PFSK-1 (cell line): Measurements from ENCODE around the gene RPS5.

Experiments
- FOXP2 ChIP-seq: optimal IDR thresholded peaks from 2 replicates; pipeline ENCODE3; 2011; ENCODE audit warnings: borderline replicate concordance, control low read depth, inconsistent platforms; ENCODE audit not compliant: insufficient read depth; ENCODE audit errors: extremely low read length, extremely low read depth
- POLR2AphosphoS5 ChIP-seq: IDR thresholded peaks from 2 replicates; pipeline ENCODE4 v1.6.1; 2012; ENCODE audit warnings: low read depth, mild to moderate bottlenecking, control low read depth, low read length, moderate library complexity
- REST ChIP-seq, 2 experiments: IDR thresholded peaks; 2 replicates each; pipeline versions ENCODE4 v1.6.1 to v1.8.0; 2011 to 2012; ENCODE audit warnings: low read depth in 2 of 2, low read length in 2 of 2, control low read depth in 1 of 2, inconsistent platforms in 1 of 2, mild to moderate bottlenecking in 1 of 2, moderate library complexity in 1 of 2; ENCODE audit not compliant: insufficient read depth in 1 of 2
- SIN3A ChIP-seq: IDR thresholded peaks from 2 replicates; pipeline ENCODE4 v1.6.1; 2012; ENCODE audit warnings: mild to moderate bottlenecking, low read length, moderate library complexity, borderline replicate concordance; ENCODE audit not compliant: insufficient read depth
- TAF1 ChIP-seq: IDR thresholded peaks from 2 replicates; pipeline ENCODE4 v1.6.1; 2012; ENCODE audit warnings: low read length, control low read depth, borderline replicate concordance; ENCODE audit not compliant: insufficient read depth

The RPS5 gene

GRCh38 chr19:58416604-58417003, 29.5 kb downstream of the RPS5 start:
- no peak for TF ChIP-seq TAF1
- no peak for TF ChIP-seq POLR2AphosphoS5
- TF ChIP-seq FOXP2, result no peak
- TF ChIP-seq SIN3A, result no peak
- no peak for TF ChIP-seq REST (IDR thresholded peaks at IDR 0.05; ENCODE audit: insufficient read depth in 1 of 2, low read depth in 2 of 2, low read length in 2 of 2)

DNA sequence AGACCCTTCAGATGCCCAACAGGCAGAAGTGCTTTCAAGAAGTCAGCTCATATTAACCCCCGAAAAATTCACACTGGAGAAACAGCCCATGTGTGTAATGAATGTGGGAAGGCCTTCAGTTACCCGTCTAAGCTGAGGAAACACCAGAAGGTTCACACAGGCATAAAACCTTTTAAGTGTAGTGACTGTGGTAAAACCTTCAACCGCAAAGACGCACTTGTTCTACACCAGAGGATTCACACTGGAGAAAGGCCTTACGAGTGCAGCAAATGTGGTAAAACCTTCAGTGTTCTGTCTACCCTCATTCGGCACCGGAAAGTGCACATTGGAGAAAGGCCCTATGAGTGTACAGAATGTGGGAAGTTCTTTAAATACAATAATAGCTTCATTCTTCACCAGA, 30.0 kb downstream of the RPS5 start:
- TF ChIP-seq REST (IDR thresholded peaks at IDR 0.05; ENCODE audit: insufficient read depth in 1 of 2, low read depth in 2 of 2, low read length in 2 of 2), result no peak
- TF ChIP-seq FOXP2, result no peak
- TF ChIP-seq SIN3A, result no peak
- TF ChIP-seq POLR2AphosphoS5, result no peak
- no peak for TF ChIP-seq TAF1

DNA sequence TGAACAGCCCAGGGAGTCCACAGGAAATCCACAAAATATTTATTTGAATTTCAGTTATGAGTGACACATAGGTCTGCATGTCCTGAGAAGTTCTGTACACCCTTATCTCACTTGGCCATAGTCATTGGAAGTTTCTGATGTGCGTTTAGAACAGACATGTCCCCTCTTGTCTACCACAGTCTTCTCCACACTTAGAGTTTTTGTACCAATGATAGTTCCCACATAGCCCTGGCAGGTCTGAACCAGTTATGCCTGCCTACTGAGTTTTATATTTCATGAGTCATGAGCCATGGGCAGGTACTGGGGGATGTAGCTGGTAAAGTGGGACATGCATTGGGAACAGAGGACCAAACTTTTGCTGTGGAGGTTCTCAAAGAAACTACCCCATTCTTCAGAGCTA, 41.5 kb downstream of the RPS5 start:
- no peak for TF ChIP-seq TAF1
- TF ChIP-seq SIN3A, result no peak
- no peak for TF ChIP-seq FOXP2
- TF ChIP-seq POLR2AphosphoS5, result no peak
- TF ChIP-seq REST (IDR thresholded peaks at IDR 0.05; ENCODE audit: insufficient read depth in 1 of 2, low read depth in 2 of 2, low read length in 2 of 2), result no peak

- no peak for TF ChIP-seq SIN3A
- no peak for TF ChIP-seq TAF1
- no peak for TF ChIP-seq REST (IDR thresholded peaks at IDR 0.05; ENCODE audit: insufficient read depth in 1 of 2, low read depth in 2 of 2, low read length in 2 of 2)
- no peak for TF ChIP-seq POLR2AphosphoS5
- no peak for TF ChIP-seq FOXP2
Observed at GRCh38 chr19:58429745-58430144, 42.7 kb downstream of the RPS5 start.

GRCh38 chr19:58434217-58434616, 47.1 kb downstream of the RPS5 start:
- no peak for TF ChIP-seq REST (IDR thresholded peaks at IDR 0.05; ENCODE audit: insufficient read depth in 1 of 2, low read depth in 2 of 2, low read length in 2 of 2)
- TF ChIP-seq FOXP2, result no peak
- TF ChIP-seq POLR2AphosphoS5, result no peak
- TF ChIP-seq SIN3A, result no peak
- TF ChIP-seq TAF1, result no peak
